Measurements from ENCODE around the gene DLD.
"Not testable (repeated sequence)": the region's sequence is repeated elsewhere in the genome, so short reads cannot be mapped to it uniquely, and the experiment has no call there.

The DLD gene

GRCh38 chr7:107874605-107875446 lies 16.2 kb upstream of the DLD start:
- DNase-seq (ENCODE audit: low read depth) = no peak

GRCh38 chr7:107876916-107877315 lies 14.1 kb upstream of the DLD start:
- DNase-seq (ENCODE audit: low read depth) = no peak

GRCh38 chr7:107877731-107878382 lies 13.1 kb upstream of the DLD start:
- DNase-seq (ENCODE audit: low read depth) = no peak

- DNase-seq (ENCODE audit: low read depth) = no peak
Observed at GRCh38 chr7:107878636-107879035, 12.3 kb upstream of the DLD start.

- no peak for DNase-seq (ENCODE audit: low read depth)
Observed at GRCh38 chr7:107879400-107880035, 11.5 kb upstream of the DLD start.

- no peak for DNase-seq (ENCODE audit: low read depth)
Observed at GRCh38 chr7:107882766-107883165, 8.2 kb upstream of the DLD start.

GRCh38 chr7:107884066-107884818 lies 6.7 kb upstream of the DLD start:
- no peak for DNase-seq (ENCODE audit: low read depth)

GRCh38 chr7:107887827-107888226 lies 3.2 kb upstream of the DLD start:
- not testable (repeated sequence) for DNase-seq (ENCODE audit: low read depth)

- no peak for DNase-seq (ENCODE audit: low read depth)
Observed at GRCh38 chr7:107889992-107890391, 991 bp upstream of the DLD start.

- no peak for DNase-seq (ENCODE audit: low read depth)
Observed at GRCh38 chr7:107890493-107890961, 456 bp upstream of the DLD start.

- DNase-seq (ENCODE audit: low read depth) = no peak
Observed at GRCh38 chr7:107891636-107892366, 818 bp downstream of the DLD start.

GRCh38 chr7:107892367-107892741 lies 1.4 kb downstream of the DLD start:
- DNase-seq (ENCODE audit: low read depth) = not testable (repeated sequence)

- no peak for DNase-seq (ENCODE audit: low read depth)
Observed at GRCh38 chr7:107898997-107899594, 8.1 kb downstream of the DLD start.

- no peak for DNase-seq (ENCODE audit: low read depth)
Observed at GRCh38 chr7:107900496-107901015, 9.6 kb downstream of the DLD start.

GRCh38 chr7:107902381-107902780 lies 11.4 kb downstream of the DLD start:
- no peak for DNase-seq (ENCODE audit: low read depth)

GRCh38 chr7:107907790-107908189 lies 16.8 kb downstream of the DLD start:
- no peak for DNase-seq (ENCODE audit: low read depth)

GRCh38 chr7:107909445-107909844 lies 18.5 kb downstream of the DLD start:
- no peak for DNase-seq (ENCODE audit: low read depth)

- no peak for DNase-seq (ENCODE audit: low read depth)
Observed at GRCh38 chr7:107911981-107912380, 21.0 kb downstream of the DLD start.

- no peak for DNase-seq (ENCODE audit: low read depth)
Observed at GRCh38 chr7:107913851-107914250, 22.9 kb downstream of the DLD start.

GRCh38 chr7:107914831-107915230 lies 23.8 kb downstream of the DLD start:
- no peak for DNase-seq (ENCODE audit: low read depth)

GRCh38 chr7:107915541-107915940 lies 24.6 kb downstream of the DLD start:
- DNase-seq (ENCODE audit: low read depth) = no peak
